Subcutaneous abdominal adipose tissue (tissue), 5 donors: Measurements from ENCODE around the gene NR3C1.

Source experiments
- H3K27ac ChIP-seq: one replicate; pipeline ENCODE4 v1.7.0; 2013; ENCODE audit warnings: low read depth, mild to moderate bottlenecking, inconsistent platforms, low read length, moderate library complexity
- H3K27me3 ChIP-seq, 5 donors: one replicate each; pipeline ENCODE4 v1.7.0; 2013; ENCODE audit warnings: low read length in 5 of 5, inconsistent platforms in 1 of 5; ENCODE audit not compliant: control insufficient read depth in 5 of 5, insufficient read depth in 4 of 5
- H3K36me3 ChIP-seq, 5 donors: one replicate each; pipeline ENCODE4 v1.7.0; 2013; ENCODE audit warnings: low read length in 5 of 5; ENCODE audit not compliant: control insufficient read depth in 5 of 5, insufficient read depth in 5 of 5
- H3K4me1 ChIP-seq, 5 donors: one replicate each; pipeline ENCODE4 v1.7.0; 2013; ENCODE audit warnings: low read length in 5 of 5, mild to moderate bottlenecking in 3 of 5, moderate library complexity in 1 of 5; ENCODE audit not compliant: control insufficient read depth in 5 of 5, insufficient read depth in 5 of 5
- H3K4me3 ChIP-seq, 5 donors: one replicate each; pipeline ENCODE4 v1.7.0; 2013; ENCODE audit warnings: low read length in 5 of 5, low read depth in 1 of 5
- H3K9ac ChIP-seq, 5 donors: one replicate each; pipeline ENCODE4 v1.7.0; 2013; ENCODE audit warnings: low read length in 5 of 5, mild to moderate bottlenecking in 4 of 5, moderate library complexity in 3 of 5
- H3K9me3 ChIP-seq, 5 donors: one replicate each; pipeline ENCODE4 v1.7.0; 2013; ENCODE audit warnings: low read length in 5 of 5; ENCODE audit not compliant: control insufficient read depth in 5 of 5
- donor health status: healthy.
- donor health status: healthy.
- donor health status: healthy.
- donor health status: healthy.
- donor health status: healthy.

Gene NR3C1

GRCh38 chr5:143390258-143390657, 13.2 kb downstream of the NR3C1 start:
- H3K4me3 ChIP-seq: no peak overlapping the region
- H3K27me3 ChIP-seq: no peaks in the 10 kb centered on the region
- H3K4me1 ChIP-seq: peaks cover 4 to 86% (median 62%) of the 10 kb centered on the region in 5 donors
- H3K27ac ChIP-seq: peak overlapping the region; percentile 100
- H3K9ac ChIP-seq: peak overlapping the region in 3 of 5 donors; percentile 11 to 56 (median 30)
- peaks cover 0 to 10% (median under 1%) of the 10 kb centered on the region in 5 donors for H3K9me3 ChIP-seq
- peaks cover 0 to 3% (median 0%) of the 10 kb centered on the region in 5 donors for H3K36me3 ChIP-seq

- Histone ChIP-seq H3K27me3 (no peaks in the 10 kb centered on the region), H3K9me3 (peaks cover 0 to 19% (median 4%) of the 10 kb centered on the region in 5 donors), H3K4me1 (peaks cover 2 to 65% (median 33%) of the 10 kb centered on the region in 5 donors), H3K9ac (no peak overlapping the region), H3K27ac (no peak overlapping the region), H3K4me3 (no peak overlapping the region), H3K36me3 (peaks cover 3 to 17% (median 8%) of the 10 kb centered on the region in 5 donors)
Observed at GRCh38 chr5:143386725-143387124, 16.8 kb downstream of the NR3C1 start.

GRCh38 chr5:143384865-143385657, 18.4 kb downstream of the NR3C1 start:
- Histone ChIP-seq H3K36me3 (peaks cover 3 to 17% (median 8%) of the 10 kb centered on the region in 5 donors), H3K9me3 (peaks cover 0 to 19% (median 4%) of the 10 kb centered on the region in 5 donors), H3K4me1 (peaks cover 0 to 55% (median 18%) of the 10 kb centered on the region in 5 donors), H3K9ac (no peak overlapping the region), H3K27me3 (no peaks in the 10 kb centered on the region), H3K27ac (no peak overlapping the region), H3K4me3 (peak overlapping the region in 1 of 5 donors; percentile 7)

- Histone ChIP-seq H3K36me3 (peaks cover 3 to 17% (median 8%) of the 10 kb centered on the region in 5 donors), H3K4me1 (peaks cover 0 to 44% (median 10%) of the 10 kb centered on the region in 5 donors), H3K4me3 (no peak overlapping the region), H3K9me3 (peaks cover 0 to 19% (median 4%) of the 10 kb centered on the region in 5 donors), H3K27ac (no peak overlapping the region), H3K27me3 (no peaks in the 10 kb centered on the region), H3K9ac (no peak overlapping the region)
Observed at GRCh38 chr5:143383988-143384387, 19.5 kb downstream of the NR3C1 start.

GRCh38 chr5:143379606-143380005, 23.9 kb downstream of the NR3C1 start:
- peaks cover 0 to 3% (median 0%) of the 10 kb centered on the region in 5 donors for H3K9me3 ChIP-seq
- H3K27ac ChIP-seq: peak overlapping the region; percentile 2
- no peak overlapping the region for H3K9ac ChIP-seq
- H3K4me3 ChIP-seq: no peak overlapping the region
- H3K4me1 ChIP-seq: peaks cover 0 to 32% (median 17%) of the 10 kb centered on the region in 5 donors
- peaks cover 3 to 14% (median 6%) of the 10 kb centered on the region in 5 donors for H3K36me3 ChIP-seq
- no peaks in the 10 kb centered on the region for H3K27me3 ChIP-seq

GRCh38 chr5:143376911-143377813, 26.3 kb downstream of the NR3C1 start:
- Histone ChIP-seq H3K9ac (no peak overlapping the region), H3K9me3 (no peaks in the 10 kb centered on the region), H3K36me3 (peaks cover 0 to 4% (median 0%) of the 10 kb centered on the region in 5 donors), H3K27ac (peak overlapping the region; percentile 28), H3K27me3 (no peaks in the 10 kb centered on the region), H3K4me1 (peaks cover 0 to 34% (median 18%) of the 10 kb centered on the region in 5 donors), H3K4me3 (no peak overlapping the region)

- Histone ChIP-seq H3K9ac (no peak overlapping the region), H3K27ac (peak overlapping the region; percentile 28), H3K4me1 (peaks cover 0 to 42% (median 23%) of the 10 kb centered on the region in 5 donors), H3K27me3 (no peaks in the 10 kb centered on the region), H3K4me3 (no peak overlapping the region), H3K9me3 (no peaks in the 10 kb centered on the region), H3K36me3 (peaks cover 0 to 4% (median 0%) of the 10 kb centered on the region in 5 donors)
Observed at GRCh38 chr5:143376195-143376779, 27.2 kb downstream of the NR3C1 start.

- no peak overlapping the region for H3K4me3 ChIP-seq
- peaks cover 0 to 41% (median 23%) of the 10 kb centered on the region in 5 donors for H3K4me1 ChIP-seq
- H3K27me3 ChIP-seq: no peaks in the 10 kb centered on the region
- no peaks in the 10 kb centered on the region for H3K9me3 ChIP-seq
- H3K9ac ChIP-seq: no peak overlapping the region
- peaks cover 0 to 4% (median 0%) of the 10 kb centered on the region in 5 donors for H3K36me3 ChIP-seq
- peak overlapping the region; percentile 44 for H3K27ac ChIP-seq
Observed at GRCh38 chr5:143374496-143375217, 28.8 kb downstream of the NR3C1 start.

GRCh38 chr5:143373076-143373475, 30.4 kb downstream of the NR3C1 start:
- no peak overlapping the region for H3K4me3 ChIP-seq
- no peaks in the 10 kb centered on the region for H3K27me3 ChIP-seq
- peaks cover 0 to 35% (median 23%) of the 10 kb centered on the region in 5 donors for H3K4me1 ChIP-seq
- no peak overlapping the region for H3K9ac ChIP-seq
- no peak overlapping the region for H3K27ac ChIP-seq
- no peaks in the 10 kb centered on the region for H3K9me3 ChIP-seq
- H3K36me3 ChIP-seq: peaks cover 0 to 4% (median 0%) of the 10 kb centered on the region in 5 donors
